Pancreas (tissue), 10 donors: ENCODE data around the gene GPR34. TPM values are rescaled to one million over a fixed set of nuclear protein-coding genes. Genes with fewer than 3 reads are reported as not detected.
"Not testable (repeated sequence)": the region's sequence is repeated elsewhere in the genome, so short reads cannot be mapped to it uniquely, and the experiment has no call there.

Experiments used
- ATAC-seq, 4 donors: fragments of 200-7000 bp; cut with Tn5 transposase; one replicate each; pipeline versions ENCODE4 v1.8.0 to v1.9.1; 2020; ENCODE audit warnings: mild to moderate bottlenecking in 4 of 4, moderate library complexity in 4 of 4
- DNase-seq, 6 donors: peaks; one replicate each; pipeline ENCODE4 v3.0.0-alpha.2; 2020
- FAIRE-seq: peaks from 2 replicates; lab custom pipeline; 2012; peaks lifted over from hg19 to GRCh38; lab: Jason Lieb, UNC
- H3K27ac ChIP-seq, 4 donors: fragments of 200-600 bp; sonication (generic); 1 replicate in 3 of 4; 2 replicates in 1 of 4; pipeline versions ENCODE4 v1.5.0 to v1.8.0; 2020
- H3K27me3 ChIP-seq, 4 donors: fragments of 200-600 bp; one replicate each; pipeline ENCODE4 v1.8.0; 2021
- H3K36me3 ChIP-seq, 3 donors: fragments of 200-600 bp; sonication (generic) in 1 of 3; one replicate each; pipeline versions ENCODE4 v1.5.0 to v1.8.0; 2020 to 2021
- H3K4me1 ChIP-seq, 3 donors: fragments of 200-600 bp; one replicate each; pipeline ENCODE4 v1.8.0; 2021
- H3K4me3 ChIP-seq, 4 donors: fragments of 200-600 bp; sonication (generic) in 2 of 4; one replicate each; pipeline versions ENCODE4 v1.5.0 to v1.8.0; 2020 to 2021
- H3K9me3 ChIP-seq, 4 donors: fragments of 200-600 bp; one replicate each; pipeline ENCODE4 v1.8.0; 2021
- WGBS, 2 donors: extraction: QIAGEN DNeasy Blood & Tissue Kit; methylation state at CpG; one replicate each; pipeline ENCODE4 v1.1.7; 2013; 5-methylcytosine and 5-hydroxymethylcytosine counted together
- intact Hi-C, 3 donors: fragments of 100-400 bp; cut with DNase I; formaldehyde crosslinking; loops; one replicate each; pipeline versions ENCODE4 v1.11.1 to v1.14.2; 2022
- polyA plus RNA-seq, 2 donors: library from polyadenylated mRNA; stranded (reverse); fragments of 200-250 nt; gene quantifications; one replicate each; pipeline ENCODE4 v1.2.3, GENCODE V29; 2013
- total RNA-seq, 6 donors: library from RNA; stranded (reverse); fragmentation: NEBNext Ultra II Directional in 4 of 6; extraction: Animal tissue kit (Norgen Biotek cat#: 25700) in 4 of 6; gene quantifications; one replicate each; pipeline versions ENCODE4 v1.2.1 to v1.2.4, GENCODE V29; 2021 to 2023
- TF ChIP-seq, protein P1 (sequence below), 4 donors: fragments of 200-600 bp; sonication (generic) in 3 of 4; IDR thresholded peaks; one replicate each; pipeline versions ENCODE4 v1.5.0 to v1.8.0; 2021; ENCODE audit warnings: antibody characterized with exemption in 4 of 4
- donor health status: healthy with polysubstance abuse.
- donor health status: DM: no; HTN: no; CAD: no; lungs with moderate emphysema.
- donor health status: DM: no; HTN: no; CAD: no.
- donor health status: control.
- donor health status: control.
- donor health status: Bipolar disorder and iron deficiency.
- donor health status: DM: yes; HTN: yes; CAD: no.
- donor health status: DM: no; HTN: no; CAD: no.
- donor health status: DM: no; HTN: no; CAD: no.
- donor health status: DM: yes; HTN: yes; CAD: no.

GPR34 gene
- total and polyA plus RNA-seq, 8 donors, result 0.46 to 16.1 (median 0.99) TPM

DNA sequence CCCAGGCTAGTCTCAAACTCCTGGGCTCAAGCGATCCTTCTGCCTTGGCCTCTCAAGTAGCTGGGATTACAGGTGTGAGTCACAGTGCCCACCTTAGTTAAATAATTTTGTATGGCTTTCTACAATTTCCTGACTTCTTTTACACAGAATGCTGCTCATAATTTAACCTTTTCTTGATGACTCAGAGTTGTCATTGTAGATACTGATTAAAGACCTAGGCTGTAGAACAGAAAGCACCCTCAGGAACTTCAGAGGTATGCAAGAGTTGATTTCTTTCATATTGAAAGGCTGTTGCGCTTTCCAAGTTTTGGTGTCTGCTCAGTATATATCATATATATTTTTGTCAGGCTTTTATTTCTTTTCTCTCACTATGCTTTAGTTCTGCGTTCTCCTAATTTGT lies 21.1 kb upstream of the GPR34 start:
- 91 to 95% methylated on average over 3 of the region's 3 CpGs for WGBS, 2 donors
- ATAC-seq (no peak), DNase-seq (no peak), FAIRE-seq (no peak)
- Histone ChIP-seq H3K9me3 (no peaks in the 10 kb centered on the region), H3K4me1 (no peaks in the 10 kb centered on the region), H3K27me3 (peaks cover 0 to 3% (median 0%) of the 10 kb centered on the region in 4 donors), H3K36me3 (no peaks in the 10 kb centered on the region), H3K27ac (no peak overlapping the region), H3K4me3 (no peak overlapping the region)
- TF ChIP-seq, protein P1, sequence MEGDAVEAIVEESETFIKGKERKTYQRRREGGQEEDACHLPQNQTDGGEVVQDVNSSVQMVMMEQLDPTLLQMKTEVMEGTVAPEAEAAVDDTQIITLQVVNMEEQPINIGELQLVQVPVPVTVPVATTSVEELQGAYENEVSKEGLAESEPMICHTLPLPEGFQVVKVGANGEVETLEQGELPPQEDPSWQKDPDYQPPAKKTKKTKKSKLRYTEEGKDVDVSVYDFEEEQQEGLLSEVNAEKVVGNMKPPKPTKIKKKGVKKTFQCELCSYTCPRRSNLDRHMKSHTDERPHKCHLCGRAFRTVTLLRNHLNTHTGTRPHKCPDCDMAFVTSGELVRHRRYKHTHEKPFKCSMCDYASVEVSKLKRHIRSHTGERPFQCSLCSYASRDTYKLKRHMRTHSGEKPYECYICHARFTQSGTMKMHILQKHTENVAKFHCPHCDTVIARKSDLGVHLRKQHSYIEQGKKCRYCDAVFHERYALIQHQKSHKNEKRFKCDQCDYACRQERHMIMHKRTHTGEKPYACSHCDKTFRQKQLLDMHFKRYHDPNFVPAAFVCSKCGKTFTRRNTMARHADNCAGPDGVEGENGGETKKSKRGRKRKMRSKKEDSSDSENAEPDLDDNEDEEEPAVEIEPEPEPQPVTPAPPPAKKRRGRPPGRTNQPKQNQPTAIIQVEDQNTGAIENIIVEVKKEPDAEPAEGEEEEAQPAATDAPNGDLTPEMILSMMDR (IDR thresholded peaks at IDR 0.05), result no peak
- intact Hi-C loops, result no loop called here

GRCh38 chrX:41670112-41670511 lies 18.7 kb upstream of the GPR34 start:
- Histone ChIP-seq H3K9me3 (no peaks in the 10 kb centered on the region), H3K4me1 (no peaks in the 10 kb centered on the region), H3K27me3 (peaks cover 0 to 3% (median 0%) of the 10 kb centered on the region in 4 donors), H3K4me3 (no peak overlapping the region), H3K27ac (no peak overlapping the region), H3K36me3 (no peaks in the 10 kb centered on the region)
- FAIRE-seq, result no peak
- no peak for ATAC-seq
- no peak for DNase-seq
- TF ChIP-seq, protein P1 (IDR thresholded peaks at IDR 0.05), result no peak
- intact Hi-C loops, result no loop called here

- Histone ChIP-seq H3K4me1 (no peaks in the 10 kb centered on the region), H3K9me3 (no peaks in the 10 kb centered on the region), H3K27me3 (no peaks in the 10 kb centered on the region), H3K36me3 (no peaks in the 10 kb centered on the region), H3K27ac (no peak overlapping the region), H3K4me3 (no peak overlapping the region)
- TF ChIP-seq, protein P1 (IDR thresholded peaks at IDR 0.05), result no peak
- WGBS, 2 donors, result 43 to 68% methylated on average over 1 of the region's 1 CpG
- DNase-seq (no peak), ATAC-seq (no peak), FAIRE-seq (no peak)
- intact Hi-C loops, result no loop called here
Measured at GRCh38 chrX:41671082-41671481, 17.7 kb upstream of the GPR34 start.

DNA sequence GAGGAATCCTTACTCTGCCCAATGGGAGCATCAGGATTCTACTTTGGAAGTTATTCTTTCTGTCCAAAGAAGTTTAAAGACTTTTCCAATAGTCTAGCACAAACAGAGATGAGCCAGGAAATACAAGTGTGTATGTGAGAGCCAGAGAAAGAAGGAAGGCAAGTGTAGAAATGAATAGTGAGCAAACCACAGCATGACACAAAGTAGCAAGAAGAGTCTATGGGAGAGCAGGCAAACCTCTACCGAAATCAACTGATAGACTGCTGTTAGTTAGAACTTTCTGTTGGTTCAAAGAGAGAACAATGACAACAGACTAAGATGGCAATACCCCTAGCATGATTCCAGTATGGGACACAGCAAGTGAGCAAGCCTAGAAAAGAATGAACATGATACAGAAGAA lies 16.1 kb upstream of the GPR34 start:
- TF ChIP-seq, protein P1 (IDR thresholded peaks at IDR 0.05), result no peak
- intact Hi-C loops, result no loop called here
- 54 to 93% methylated on average over 1 of the region's 1 CpG for WGBS, 2 donors
- Histone ChIP-seq H3K27ac (no peak overlapping the region), H3K36me3 (no peaks in the 10 kb centered on the region), H3K27me3 (no peaks in the 10 kb centered on the region), H3K4me3 (no peak overlapping the region), H3K9me3 (no peaks in the 10 kb centered on the region), H3K4me1 (no peaks in the 10 kb centered on the region)
- no peak for DNase-seq
- ATAC-seq, result no peak
- no peak for FAIRE-seq

GRCh38 chrX:41676361-41676760 lies 12.4 kb upstream of the GPR34 start:
- intact Hi-C loops, H3K27ac ChIP-seq, DNase-seq, H3K9me3 ChIP-seq, ATAC-seq, H3K4me1 ChIP-seq, H3K27me3 ChIP-seq, FAIRE-seq, H3K36me3 ChIP-seq, H3K4me3 ChIP-seq: not testable (repeated sequence)
- 86 to 98% methylated on average over 15 of the region's 15 CpGs for WGBS, 2 donors
